ENCODE results near the gene SHROOM1.

GRCh38 chr5:132817011-132817410 lies 13.4 kb downstream of the SHROOM1 start:
- TF ChIP-seq CTCF (IDR thresholded peaks at IDR 0.05 in 4 of 5, conservative IDR thresholded peaks at IDR 0.05 in 1 of 5) = no peak
- no peak for TF ChIP-seq POLR2A (IDR thresholded peaks at IDR 0.05)

Data from gastrocnemius medialis (tissue), 4 donors.